Daoy (cell line): ENCODE measurements around the gene TLX2. TPM values are rescaled to one million over a fixed set of nuclear protein-coding genes. Genes with fewer than 3 reads are reported as not detected.
"Not testable (repeated sequence)": the region's sequence is repeated elsewhere in the genome, so short reads cannot be mapped to it uniquely, and the experiment has no call there.

Source experiments
- DNase-seq: peaks from one replicate; pipeline ENCODE4 v3.0.0-alpha.2; 2015; ENCODE audit warnings: low read depth
- total RNA-seq: library from RNA; depleted of rRNA; stranded (reverse); fragments of >200 nt; shearing (Covaris generic); gene quantifications from 2 replicates; pipeline ENCODE4 v1.2.3, GENCODE V29; 2014; rRNA removed

Gene TLX2
- 0.77 TPM in 1 of 2 replicates, not detected in the other for total RNA-seq

DNA sequence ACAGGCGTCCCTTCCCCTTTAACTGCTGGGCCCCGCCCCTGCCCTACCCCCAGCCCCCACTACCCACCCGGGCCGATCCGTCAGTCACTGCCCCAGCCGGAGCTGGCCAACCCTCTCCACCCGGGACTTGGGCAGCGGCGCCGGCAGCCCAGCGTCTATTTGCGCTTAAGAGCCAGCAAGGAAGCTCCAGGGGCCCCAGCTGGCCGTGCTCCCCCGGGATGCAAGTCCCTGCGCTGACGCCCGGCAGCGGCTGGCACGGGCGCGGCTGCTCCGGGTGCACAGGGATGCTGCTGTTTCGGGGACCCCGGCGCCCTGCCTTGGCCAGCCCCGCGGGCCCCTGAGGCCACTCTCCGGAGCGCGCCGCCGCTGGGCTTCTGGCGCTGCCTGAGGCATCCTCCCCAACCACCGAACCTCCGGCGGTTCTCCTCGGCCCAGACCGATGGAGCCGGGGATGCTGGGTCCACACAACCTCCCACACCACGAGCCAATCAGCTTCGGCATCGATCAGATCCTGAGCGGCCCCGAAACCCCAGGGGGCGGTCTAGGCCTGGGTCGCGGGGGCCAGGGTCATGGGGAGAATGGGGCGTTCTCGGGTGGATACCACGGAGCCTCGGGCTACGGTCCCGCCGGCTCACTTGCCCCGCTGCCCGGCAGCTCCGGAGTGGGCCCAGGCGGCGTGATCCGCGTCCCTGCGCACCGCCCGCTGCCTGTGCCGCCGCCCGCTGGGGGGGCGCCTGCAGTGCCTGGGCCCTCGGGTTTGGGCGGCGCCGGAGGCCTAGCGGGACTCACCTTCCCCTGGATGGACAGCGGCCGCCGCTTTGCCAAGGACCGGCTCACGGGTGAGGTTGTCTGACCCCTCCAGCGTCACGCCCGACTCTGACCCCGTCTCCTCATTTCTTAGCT lies at the start of gene TLX2:
Gene TLX2 (plus strand): TSS at position 83 of the 903 bp plus-strand sequence. CDS start 357 bp downstream, at position 440.
- DNase-seq = no peak

DNA sequence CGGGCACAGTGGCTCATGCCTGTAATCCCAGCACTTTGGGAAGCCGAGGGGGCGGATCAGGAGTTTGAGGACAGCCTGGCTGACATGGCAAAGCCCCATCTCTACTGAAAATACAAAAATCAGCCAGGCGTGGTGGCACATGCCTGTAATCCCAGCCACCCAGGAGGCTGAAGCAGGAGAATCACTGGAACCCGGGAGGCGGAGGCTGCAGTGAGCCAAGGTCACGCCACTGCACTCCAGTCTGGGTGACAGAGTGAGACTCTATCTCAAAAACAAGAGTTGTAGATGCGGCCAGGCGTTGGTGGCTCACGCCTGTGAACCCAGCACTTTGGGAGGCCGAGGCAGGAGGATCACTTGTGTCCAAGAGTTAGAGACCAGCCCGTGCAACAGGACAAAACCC lies 43.5 kb upstream of the TLX2 start:
- DNase-seq = not testable (repeated sequence)

DNA sequence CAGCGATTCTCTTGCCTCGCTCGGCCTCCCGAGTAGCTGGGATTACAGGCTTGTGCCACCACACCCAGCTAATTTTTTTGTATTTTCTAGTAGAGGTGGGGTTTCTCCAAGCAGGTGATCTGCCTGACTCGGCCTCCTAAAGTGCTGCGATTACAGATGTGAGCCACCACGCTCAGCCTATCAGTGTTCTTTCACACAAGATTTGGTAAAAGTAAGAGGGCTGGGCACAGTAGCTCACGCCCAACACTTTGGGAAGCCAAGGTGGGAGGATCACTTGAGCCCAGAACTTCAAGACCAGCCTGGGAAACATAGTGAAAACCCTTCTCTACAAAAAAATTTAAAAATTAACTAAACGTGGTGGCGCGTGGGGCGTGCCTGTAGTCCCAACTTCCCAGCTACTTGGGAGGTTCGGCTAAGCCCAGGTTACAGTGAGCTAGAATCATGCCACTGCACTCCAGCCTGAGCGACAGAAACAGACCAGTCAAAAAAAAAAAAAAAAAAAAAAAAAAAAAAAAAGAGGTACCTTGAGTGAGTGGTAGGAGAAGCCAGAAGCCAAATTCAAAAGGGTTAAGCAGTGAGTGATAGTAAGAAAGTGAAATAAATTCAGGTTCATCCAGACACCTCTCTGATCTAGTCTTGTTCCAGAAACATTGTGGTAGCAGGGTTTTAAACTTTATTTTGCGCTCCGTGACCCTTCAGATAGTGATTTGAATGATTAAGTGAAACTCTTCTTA lies 42.8 kb upstream of the TLX2 start:
- DNase-seq = no peak

DNA sequence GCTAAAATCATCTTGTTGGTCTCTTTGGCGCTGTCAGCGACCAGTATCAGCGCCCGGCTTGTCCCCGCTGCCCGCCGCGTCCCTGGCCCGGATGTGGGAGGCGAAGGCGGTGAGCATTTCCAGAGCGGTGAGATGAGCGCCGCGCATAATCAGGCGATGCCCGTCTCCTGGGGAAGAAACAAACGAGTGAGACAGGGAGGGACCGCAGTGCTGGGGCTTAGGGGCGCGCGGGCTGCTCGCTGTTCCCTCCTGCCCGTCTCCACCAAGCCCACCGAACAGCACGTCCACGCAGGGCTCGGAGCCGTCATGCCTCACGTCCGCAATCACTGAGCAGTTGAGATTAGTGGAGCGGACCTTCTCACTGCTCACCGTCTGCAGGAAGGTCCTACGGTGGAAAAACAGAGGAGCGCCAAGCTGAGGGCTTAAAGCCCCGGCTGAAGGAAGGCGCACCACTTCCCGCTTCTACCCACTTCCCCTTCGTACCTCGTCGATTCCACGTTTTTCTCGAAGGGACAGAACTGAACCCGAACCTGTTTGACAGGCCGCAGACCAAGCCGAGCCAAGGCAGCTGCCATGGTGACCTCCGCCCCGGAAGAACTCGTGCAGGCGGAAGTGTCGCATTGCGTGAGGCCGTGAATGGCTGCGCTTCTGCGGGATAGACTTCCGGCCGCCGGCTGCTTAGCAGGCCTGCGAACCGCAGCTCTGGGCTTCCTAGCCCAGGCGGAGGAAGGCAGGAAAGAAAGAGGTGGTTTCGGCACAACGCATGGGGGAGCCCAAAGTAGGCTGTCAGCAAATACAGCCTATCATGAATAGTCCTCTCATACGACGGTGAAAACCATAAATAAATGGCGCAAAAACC lies 41.9 kb upstream of the TLX2 start, which contains the start of gene MRPL53:
Gene MRPL53 (minus strand): TSS at position 595 of the 859 bp plus-strand sequence. CDS start 20 bp downstream, at position 575.
- peak; percentile 97 for DNase-seq

DNA sequence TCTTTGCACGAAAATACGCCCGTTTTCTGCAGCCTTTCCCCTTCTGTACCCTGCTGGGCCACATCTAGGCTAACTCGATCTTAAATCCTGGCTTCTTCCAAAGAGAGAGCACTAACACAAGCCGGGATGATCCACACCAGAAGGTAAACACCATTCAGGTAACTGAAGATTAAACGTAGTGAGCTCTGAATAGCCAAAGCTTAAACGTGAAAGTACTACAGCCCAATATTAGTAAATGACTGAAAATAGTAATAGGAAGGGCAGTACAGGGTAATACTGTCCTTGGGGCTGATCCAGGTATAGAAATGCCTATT lies 41.3 kb upstream of the TLX2 start:
- DNase-seq = no peak

DNA sequence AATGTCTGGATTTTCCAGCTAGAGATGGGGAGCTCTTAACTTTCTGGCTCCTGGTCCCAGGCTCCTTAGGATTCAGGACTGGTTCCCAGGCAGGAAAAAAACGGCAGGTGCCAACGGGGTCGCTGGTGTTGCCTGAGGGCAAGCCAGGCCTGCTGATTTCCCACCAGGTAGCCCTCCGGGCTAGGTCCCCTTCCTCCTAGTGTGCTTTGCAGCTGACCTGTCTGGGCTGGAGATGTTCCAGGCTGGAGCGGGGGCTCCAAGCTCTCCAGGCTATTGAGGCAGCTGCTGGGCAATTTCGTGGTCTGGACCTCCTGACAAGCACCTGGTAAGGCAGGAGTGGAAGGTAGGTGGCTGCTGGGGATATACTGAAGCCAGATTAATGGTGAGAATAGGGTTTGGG lies 39.8 kb upstream of the TLX2 start:
- no peak for DNase-seq

DNA sequence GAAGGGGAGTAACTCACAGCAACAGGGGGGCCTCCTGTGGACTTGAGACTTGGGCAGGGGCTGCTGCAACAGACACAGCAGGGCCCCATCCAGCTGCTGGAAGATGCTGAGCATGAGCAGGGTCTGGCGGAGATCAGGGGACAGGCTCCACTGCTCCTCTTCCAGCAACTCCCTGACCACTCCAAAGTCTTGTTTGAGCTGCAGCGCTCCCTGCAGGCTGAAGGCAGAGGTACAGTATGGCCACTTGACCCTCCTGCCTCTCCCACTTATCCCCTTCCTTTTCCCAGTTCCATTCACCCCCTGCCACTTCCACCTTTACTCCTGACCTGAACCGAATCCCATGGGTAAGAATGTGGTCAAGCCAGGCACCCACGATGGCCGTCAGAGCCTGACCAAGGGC lies 39.4 kb upstream of the TLX2 start:
- no peak for DNase-seq

DNA sequence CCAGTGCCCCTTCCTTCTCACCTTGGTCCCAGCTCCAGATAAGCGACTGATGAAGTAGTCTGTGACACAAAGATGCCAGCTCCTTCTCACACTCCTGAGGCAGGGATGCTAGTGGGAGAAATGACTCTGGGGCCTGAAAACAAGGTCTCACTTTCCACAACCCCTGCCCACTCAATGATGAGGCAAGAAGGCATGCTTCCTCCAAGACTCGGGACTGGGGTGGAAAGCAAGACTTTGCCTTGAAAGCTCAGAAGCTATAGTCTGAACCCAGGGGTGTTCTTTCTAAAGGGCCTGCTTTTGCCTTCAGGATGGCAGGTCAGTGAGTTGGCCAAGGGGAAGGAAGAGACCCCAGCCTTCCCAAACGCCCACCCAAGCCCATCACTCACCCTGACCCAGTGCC lies 32.8 kb upstream of the TLX2 start:
- DNase-seq = no peak

DNA sequence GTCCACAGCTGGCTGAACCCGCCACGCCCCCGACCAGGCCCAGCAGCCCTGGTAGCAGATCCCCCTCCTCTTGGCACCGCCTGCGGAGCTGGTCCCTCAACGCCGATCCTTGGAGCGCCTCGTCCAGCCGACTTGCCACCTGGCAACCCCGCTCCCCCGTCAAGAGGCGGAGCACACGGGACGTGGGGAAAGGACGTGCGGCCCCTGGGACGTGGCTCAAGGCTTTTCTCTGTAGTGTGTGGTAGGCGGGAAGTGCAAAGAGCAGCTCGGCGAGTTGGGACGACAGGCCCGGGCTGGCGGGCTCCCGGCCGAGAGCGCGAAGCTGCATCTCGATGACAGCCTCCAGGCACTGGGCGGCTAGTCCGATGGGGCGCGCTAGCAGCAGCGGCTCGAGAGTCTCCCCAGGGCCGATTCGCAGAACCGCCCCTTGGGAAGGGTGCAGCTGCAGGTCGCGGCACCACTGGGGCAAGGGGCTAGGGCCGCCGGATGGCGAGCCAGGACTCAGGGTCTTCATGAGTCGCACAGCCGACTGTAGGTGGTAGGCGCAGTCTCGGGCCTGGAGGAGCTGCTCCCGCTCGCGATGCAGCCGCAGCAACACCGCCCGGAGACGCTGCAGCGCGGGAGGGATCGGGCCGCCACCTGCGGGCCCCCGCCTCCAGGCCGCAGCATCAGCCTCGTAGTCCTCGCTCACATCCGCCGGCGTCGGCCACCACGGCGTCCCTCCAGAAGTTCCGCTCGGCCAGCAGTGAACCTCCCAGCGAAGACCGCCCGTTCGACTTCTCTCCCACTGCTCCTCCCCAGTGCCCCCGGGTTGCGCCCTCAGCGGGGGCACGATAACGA lies 32.1 kb upstream of the TLX2 start:
- DNase-seq = no peak

DNA sequence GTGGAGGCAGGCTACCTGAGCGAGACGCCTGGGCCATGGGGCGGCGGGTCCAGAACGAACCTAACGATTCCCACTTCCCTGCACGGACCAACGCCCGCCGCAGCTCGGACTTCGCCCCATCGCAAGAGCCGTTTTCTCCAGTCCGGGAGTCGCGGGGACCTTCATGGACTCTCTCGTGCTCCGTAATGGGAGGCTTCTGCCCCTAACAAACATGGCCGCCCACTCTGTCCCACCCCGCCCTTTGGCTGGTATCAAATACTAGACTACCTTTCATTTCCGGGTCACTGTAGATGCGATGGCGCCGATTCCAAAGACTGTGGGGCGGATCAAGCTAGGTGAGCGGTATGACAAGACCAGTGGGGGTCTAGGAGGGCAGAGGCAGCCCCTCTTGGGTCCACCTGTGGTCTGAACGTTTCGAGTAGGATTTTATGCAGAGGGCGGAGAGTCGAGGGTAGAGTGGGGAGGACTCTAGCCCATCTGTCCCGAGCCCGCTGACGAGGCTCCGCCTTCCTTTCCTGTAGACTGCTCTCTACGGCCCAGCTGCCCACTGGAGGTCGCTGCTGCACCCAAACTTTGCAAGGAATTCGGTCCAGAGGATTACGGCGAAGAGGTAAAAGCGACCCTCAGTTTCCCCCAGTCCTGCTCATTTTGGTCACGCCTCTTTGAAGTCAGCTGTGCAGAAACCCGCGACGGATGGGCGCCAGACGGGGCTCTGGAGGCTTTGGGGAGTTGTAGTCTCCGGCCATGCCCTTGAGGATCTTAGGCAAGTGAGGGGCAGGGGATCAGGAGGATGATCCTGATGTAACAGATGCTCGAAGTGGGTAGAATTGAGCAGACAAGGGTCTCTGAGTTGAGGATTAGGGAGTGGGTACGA lies 31.2 kb upstream of the TLX2 start, which contains the start of the genes CCDC142 and TTC31:
Gene CCDC142 (minus strand): TSS at position 198 of the 874 bp plus-strand sequence. CDS start 161 bp downstream, at position 37.
Gene TTC31 (plus strand): TSS at position 281 of the 874 bp plus-strand sequence. CDS start 15 bp downstream, at position 296.
- peak; percentile 95 for DNase-seq

DNA sequence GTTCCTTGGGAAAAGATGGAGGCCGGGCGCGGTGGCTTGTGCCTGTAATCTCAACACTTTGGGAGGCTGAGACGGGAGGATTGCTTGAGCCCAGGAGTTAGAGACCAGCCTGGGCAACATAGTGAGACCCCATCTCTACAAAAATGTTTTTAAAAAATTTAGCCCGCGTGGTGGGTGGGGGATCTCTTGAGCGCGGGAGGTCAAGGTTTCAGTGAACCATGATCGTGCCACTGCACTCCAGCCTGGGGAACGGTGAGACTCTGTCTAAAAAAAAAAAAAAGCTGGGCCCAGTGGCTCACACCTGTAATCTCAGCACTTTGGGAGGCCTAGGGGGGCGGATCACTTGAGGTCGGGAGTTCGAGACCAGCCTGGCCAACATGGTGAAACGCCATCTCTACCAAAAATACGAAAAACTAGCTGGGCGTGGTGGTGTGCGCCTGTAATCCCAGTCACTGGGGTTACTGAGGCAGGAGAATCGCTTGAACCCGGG lies 30.5 kb upstream of the TLX2 start:
- DNase-seq = not testable (repeated sequence)

DNA sequence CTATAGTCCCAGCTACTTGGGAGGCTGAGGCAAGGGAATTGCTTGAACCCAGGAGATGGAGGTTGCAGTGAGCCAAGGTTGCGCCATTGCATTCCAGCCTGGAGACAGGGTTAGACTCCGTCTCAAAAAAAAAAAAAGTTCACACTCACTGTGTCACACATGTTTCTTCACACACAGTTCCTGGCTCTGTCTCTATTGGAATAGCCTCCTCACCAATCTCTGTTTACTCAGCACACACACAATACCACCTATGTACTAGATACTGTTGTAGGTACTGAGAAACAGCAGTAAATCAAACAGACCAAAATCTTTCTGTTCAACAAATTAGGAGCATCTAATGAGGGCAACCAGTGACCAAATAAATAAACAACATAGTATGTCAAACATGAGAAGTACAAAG lies 28.1 kb upstream of the TLX2 start:
- no peak for DNase-seq

DNA sequence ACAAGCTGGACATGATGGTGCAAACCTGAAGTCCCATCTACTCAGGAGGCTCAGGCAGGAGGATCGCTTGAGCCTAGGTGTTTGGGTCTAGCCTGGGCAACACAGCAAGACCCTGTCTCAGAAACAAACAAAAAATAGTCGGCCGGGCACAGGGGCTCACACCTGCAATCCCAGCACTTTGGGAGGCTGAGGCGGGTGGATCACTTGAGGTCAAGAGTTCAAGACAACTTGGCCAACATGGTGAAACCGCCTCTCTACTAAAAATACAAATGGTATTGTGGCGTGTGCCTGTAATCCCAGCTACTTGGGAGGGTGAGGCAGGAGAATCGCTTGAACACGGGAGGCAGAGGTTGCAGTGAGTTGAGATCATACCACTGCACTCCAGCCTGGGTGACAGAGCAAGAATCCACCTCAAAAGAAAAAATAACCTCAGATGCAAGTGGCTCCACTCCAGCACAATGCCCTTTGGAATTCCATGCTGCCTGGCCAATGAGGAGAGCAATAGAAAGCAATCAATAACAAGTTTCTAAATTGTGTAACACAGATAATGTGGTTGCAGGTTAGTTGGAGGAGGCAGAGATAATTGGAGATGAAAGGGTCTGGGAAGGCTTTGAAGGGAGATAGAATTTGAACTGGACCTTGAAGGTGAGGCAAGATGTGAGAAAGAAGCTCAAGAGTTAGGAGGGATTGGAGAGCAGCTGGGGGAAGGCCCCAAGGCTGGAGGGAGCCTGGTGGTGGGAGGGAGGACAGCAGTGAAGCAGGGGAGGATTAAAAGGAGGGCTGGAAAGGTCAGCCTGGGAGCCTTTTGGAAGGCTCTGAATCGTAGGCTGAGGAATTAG lies 25.4 kb upstream of the TLX2 start:
- no peak for DNase-seq

DNA sequence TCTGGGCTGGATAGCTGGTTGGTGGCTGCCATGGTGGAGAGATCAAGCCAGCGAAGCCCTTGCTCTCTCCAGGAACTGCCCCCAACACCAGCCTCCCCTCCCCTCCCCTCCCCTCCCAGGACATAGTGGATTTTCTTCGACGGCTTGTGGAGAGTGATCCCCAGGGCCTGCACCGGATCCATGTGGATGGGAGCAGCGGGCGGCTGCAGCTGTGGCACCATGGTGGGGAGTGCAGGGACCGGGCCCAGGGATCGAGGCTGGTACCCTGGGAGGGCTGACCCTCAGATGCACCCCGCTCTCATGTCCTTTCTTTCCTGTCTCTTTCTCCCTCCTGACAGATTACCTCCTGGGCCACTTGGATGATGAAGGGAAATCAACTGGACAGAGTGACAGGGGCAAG lies 24.3 kb upstream of the TLX2 start:
- DNase-seq = no peak

DNA sequence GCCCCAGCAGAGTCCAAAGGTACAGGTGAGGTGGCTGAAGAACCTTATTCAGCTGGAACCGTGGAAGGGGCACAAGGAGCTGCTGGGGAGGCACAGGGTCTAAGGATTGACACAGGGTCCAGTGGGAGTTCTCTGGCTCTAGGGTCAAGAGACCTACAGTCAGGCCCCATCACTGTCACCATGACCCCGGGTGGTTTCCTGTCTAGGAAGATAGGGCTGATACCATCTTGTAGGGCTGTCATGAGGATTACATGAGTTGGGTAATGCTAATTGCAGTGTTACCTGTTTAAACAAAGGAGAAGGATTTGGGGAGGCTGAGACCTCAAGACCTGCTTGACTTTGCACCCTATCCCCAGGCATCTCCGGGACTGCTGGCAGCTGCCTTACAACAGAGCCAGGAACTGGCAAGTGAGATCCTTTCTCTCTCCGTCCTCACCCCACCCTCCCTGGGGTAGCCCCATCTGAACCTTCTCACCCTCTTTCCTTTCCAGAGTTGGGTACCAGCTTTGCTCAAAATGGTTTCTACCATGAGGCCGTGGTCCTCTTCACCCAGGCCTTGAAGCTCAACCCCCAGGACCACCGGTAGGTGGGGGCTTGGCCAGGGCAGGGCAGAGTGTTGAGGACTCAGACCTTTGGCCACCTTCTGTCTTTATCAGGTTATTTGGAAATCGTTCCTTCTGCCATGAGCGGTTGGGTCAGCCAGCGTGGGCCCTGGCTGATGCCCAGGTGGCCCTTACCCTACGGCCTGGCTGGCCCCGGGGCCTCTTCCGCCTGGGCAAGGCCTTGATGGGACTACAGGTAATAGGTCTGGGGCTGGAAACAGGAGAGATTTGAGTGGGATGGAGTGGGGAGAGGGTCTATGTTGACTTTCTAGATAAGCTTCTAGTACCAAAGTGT lies 22.4 kb upstream of the TLX2 start:
- no peak for DNase-seq

DNA sequence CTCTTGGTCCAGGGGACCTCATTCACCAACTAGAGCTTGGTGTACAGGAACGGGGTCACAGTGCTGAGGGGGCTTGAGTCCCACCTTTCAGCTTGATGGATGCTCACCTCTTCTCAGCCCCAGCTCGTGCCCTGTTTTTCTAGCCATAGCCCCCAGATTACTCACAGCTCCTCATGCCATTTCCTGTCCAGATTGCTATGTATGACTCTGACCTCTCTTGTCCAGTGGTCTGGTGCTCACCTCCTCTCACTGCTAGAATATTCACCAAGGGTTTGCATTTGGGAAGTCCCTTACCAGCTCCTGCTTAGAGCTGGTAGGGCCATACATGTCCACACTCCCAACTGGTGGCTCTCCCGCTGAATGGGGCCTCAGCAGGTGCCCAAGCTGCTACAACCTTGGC lies 20.7 kb upstream of the TLX2 start:
- no peak for DNase-seq

DNA sequence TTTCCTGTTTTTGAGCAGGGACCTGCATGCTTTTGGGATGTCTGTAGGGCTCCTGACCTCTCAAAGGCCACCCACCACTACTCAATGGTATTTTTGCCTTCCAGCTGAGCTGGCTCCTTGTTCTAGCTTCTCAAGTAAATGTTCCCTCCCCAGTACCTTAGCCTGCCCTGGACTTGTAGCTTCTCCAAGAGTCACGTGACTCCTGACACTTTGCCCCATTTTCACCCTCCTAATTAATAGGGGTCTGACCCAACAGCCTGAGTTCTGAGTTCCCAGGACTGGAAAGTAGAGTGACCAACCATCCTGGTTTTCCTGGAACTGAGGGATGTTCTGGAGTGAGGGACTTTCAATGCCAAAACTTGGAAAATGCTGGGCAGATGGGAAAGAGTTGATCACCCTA lies 18.8 kb upstream of the TLX2 start:
- no peak for DNase-seq
